OCI-LY7 (cell line): ENCODE results near the gene ST7L.

Experiments
- CTCF ChIP-seq: fragments of 200-600 bp; sonication (generic); conservative IDR thresholded peaks from 2 replicates; pipeline ENCODE4 v1.5.1; 2014; ENCODE audit warnings: mild to moderate bottlenecking, antibody characterized with exemption, low read length, moderate library complexity, mixed read lengths
- EZH2phosphoT487 ChIP-seq: fragments of 200-600 bp; sonication (generic); IDR thresholded peaks from 2 replicates; pipeline ENCODE4 v1.6.1; 2018; ENCODE audit warnings: low read depth, borderline replicate concordance, mild to moderate bottlenecking, mixed run types, antibody characterized with exemption, low read length, moderate library complexity, mixed read lengths

GRCh38 chr1:112528076-112528475 lies 90.9 kb downstream of the ST7L start:
- TF ChIP-seq CTCF (no peak), EZH2phosphoT487 (no peak)
